Measurements from ENCODE around the gene ADAMTSL1.
"Not testable (repeated sequence)": the region's sequence is repeated elsewhere in the genome, so short reads cannot be mapped to it uniquely, and the experiment has no call there.

ADAMTSL1 gene

DNA sequence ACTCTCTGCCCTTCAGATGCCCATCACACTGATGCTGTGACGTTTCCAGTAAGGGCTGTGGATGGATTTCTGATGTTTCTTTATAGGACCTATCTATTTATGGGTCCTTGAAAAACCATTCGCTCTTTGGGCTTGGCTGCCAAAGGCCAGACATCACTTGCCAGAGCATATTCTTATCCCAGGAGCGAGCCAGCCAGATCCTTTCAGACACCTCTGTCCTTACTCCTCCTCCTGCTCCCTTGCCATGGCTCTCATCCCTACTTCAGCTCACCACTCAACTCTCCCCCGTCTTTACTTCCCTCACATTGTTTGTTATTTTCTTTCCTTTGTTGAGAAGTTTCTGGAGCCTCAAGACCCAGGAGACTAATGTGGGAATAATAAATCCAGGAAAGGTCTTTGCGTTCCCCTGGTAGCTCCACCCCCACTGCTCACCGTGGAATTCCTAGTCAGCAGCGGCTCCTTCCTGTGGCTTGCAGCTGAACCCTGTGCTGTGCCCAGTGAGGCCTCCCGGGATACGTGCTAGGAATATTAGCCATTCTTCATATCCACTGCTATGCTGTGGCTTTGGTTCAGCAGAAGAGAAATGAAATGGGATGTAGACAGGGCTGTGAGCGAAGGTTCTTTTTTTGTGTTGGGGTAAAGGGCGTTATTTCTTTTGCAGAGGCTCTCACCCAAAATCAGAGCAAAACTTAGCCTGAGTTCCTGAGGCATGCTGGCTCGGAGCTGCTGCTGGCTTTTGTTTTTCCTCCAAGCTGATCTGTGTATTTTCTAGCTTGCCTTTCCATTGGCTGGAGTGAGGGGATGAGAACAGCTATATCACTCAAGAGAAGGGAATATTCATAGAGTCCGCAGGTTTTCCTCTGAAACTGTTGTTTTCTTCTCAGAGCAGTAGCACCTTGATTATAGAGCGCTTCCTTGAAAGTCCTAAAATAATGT is 387.9 kb downstream of the ADAMTSL1 start:
- peak; percentile 87 for DNase-seq (ENCODE audit: low read depth, low spot score)

DNA sequence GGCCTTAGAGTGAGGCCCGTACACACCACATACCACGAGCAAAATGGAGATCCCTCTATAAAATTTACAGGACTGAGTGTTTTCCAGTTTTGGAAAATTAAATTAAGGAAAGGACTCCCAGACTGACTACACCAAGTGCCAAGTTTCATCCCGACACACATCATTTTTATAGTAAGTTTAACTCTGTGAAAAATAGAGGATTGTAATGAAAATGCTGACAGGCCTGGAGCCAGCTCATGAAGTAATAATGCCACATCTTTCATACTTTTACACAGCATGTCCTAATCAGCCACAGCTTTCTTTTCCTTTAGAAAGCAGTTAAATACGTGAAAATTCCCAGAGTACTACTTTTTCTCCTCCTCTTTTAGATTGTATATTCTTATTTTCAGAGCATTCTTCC is 389.8 kb downstream of the ADAMTSL1 start:
- no peak for DNase-seq (ENCODE audit: low read depth, low spot score)

DNA sequence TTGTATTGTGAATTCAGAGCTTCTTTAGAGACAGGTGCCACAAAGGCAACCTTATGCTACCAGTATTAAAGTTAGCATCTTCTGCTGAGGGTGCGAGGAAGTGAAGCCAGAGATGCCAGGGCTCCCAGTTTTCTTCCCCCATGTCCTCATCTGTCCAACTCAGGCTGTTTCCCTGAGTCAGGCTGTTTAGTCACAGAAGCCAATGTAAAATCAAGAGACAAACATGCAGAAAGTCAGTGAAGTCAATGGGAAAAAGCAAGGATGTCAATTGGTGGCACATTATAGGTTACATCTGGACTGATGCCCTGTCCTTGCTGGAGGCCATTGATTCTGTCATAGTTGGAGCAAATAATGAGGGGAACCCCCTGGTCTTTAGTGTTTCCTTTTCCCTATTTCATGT is 390.6 kb downstream of the ADAMTSL1 start:
- DNase-seq (ENCODE audit: low read depth, low spot score), result no peak

DNA sequence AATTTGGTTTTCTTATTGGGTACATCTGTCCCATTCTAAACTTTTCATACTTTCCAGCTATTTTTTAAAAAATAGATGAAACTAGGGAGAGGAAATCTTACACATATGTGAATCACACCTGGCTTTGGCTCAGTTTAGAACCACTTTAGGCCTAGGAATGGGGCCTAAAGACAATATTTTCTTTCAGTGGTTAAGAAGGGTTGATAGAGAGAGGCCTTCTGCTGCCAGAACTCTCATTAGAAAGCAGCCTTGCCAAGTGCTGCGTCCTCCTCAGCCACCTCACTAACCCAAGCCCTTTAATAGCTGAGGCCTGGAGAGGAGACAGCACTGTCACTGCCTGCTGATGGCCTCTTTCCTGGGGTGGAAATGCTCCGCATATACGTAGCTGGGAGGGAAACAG is 391.6 kb downstream of the ADAMTSL1 start:
- peak; percentile 49 for DNase-seq (ENCODE audit: low read depth, low spot score)

DNA sequence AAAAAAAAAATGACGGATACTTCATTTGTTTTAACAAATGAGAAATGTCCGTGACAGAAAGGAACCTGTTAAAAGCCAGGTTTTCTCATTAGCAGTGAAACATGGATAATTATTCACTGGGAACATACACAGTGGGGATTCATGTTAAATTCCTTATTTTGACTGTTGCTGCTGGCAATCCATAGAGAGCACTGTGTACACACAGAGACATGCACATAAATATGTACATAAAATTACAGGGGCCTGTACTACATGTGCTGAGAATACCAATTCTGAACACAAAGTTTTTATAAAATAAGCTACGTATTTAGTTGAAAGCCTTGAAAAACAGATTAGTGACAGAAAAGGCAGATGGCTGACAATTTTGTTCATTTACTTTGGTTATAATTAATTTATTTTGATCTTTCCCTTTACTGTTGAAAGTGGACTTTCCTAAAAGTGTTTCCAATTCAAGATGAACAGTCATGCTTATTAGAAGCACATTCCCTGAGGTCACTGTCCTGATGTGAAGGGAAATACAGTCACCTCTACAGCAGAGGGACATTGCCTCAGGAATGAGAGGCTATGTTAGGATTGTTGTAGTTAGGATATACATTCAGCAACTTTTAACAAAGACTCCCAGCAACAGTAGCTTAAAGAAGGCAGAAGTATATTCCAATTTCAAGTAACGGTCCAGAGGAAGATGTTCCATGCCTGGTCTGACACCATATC is 392.3 kb downstream of the ADAMTSL1 start:
- no peak for DNase-seq (ENCODE audit: low read depth, low spot score)

DNA sequence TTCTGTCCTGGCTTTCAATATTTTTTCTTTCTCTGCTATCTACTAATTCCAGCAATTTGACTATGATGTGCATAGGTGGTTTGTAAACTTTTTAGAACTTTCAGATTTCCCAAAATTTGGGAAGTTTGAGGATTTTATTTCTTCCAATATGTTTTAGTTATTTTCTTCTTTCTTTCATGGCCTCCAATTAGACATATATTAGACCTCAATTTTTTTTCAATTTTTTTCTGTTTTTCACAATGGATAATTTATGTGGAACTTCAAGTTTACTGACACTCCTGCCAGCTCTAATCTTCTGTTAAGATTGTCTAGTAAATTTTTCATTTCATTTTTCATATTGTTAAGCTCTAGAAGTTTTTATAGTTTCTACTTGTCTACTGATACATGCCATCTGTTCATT is 395.8 kb downstream of the ADAMTSL1 start:
- no peak for DNase-seq (ENCODE audit: low read depth, low spot score)

DNA sequence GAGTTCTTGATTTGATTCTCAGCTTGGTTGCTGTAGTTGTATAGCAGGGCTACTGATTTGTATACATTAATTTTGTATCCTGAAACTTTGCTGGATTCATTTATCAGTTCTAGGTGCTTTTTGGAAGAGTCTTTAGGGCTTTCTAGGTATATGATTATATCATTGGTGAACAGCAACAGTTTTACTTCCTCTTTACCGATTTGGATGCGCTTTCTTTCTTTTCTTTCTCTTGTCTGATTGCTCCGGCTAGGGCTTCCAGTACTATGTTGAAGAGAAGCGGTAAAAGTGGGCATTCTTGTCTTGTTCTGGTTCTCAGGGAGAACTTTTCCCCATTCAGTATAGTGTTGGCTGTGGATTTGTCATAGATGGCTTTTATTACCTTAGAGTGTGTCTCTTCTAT is 400.1 kb downstream of the ADAMTSL1 start:
- no peak for DNase-seq (ENCODE audit: low read depth, low spot score)

DNA sequence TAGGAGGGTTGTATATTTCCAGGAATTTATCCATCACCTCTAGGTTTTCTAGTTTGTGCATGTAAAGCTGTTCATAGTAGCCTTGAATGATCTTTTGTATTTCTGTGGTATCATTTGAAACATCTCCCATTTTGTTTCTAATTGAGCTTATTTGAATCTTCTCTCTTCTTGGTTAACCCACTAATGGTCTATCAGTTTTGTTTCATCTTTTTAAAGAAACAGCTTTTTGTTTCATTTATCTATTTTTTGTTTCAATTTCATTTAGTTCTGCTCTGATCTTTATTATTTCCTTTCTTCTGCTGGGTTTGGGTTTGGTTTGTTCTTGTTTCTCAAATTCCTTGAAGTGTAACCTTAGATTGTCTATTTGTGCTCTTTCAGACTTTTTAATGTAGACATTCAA is 401.0 kb downstream of the ADAMTSL1 start:
- not testable (repeated sequence) for DNase-seq (ENCODE audit: low read depth, low spot score)

DNA sequence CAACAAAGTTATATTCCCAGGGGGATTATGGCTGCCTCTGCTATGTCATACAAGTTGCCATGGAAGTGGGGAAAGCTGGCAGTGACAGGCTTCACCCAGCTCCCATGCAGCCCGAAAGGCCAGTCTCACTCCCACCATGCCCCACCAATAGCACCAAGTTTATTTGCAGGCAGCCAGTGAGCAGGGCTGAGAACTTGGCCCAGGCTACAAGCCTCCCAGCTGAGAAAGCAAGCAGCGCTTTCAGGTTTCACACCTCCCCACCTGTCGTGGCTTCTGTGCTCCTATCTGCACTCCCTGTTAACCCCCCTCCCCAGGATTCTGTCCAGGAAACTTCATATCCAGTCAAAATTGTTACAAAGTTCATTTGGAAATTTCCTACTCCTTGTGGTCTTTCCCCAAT is 404.0 kb downstream of the ADAMTSL1 start:
- DNase-seq (ENCODE audit: low read depth, low spot score), result no peak

DNA sequence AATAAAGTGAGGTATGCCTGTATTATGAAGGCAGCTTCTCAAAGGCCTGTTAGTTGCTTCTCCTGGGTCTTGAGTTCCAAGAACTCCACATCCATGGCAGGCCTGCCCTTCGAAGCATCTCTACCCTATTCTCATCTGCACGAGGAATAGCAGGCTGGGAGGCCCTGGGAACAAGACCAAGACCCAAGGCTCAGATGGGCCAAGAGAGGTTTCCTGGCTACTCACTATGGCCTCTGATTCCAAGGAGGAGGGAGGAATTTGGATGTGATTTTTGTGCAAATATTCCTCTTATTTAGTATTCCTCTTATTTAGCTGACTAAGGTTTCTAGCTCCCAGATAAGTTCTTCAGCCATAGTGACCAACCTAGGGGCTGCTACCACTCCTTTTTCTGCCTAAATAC is 407.8 kb downstream of the ADAMTSL1 start:
- no peak for DNase-seq (ENCODE audit: low read depth, low spot score)

DNA sequence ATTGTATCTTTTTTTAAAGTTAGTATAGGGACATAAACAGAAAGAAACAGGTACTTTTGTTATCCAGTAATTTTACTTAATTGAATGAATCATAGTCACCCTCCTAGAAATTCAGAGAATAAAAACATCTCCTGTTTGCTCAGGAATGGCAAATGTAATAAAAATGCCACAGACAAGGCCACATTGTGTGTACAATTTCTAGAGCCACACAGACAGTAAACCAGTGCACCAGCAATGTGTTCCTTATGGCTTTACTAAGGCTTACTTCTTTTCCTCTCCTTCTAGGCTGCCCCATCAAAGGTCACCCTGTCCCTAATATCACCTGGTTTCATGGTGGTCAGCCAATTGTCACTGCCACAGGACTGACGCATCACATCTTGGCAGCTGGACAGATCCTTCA is 413.6 kb downstream of the ADAMTSL1 start:
- peak; percentile 21 for DNase-seq (ENCODE audit: low read depth, low spot score)

DNA sequence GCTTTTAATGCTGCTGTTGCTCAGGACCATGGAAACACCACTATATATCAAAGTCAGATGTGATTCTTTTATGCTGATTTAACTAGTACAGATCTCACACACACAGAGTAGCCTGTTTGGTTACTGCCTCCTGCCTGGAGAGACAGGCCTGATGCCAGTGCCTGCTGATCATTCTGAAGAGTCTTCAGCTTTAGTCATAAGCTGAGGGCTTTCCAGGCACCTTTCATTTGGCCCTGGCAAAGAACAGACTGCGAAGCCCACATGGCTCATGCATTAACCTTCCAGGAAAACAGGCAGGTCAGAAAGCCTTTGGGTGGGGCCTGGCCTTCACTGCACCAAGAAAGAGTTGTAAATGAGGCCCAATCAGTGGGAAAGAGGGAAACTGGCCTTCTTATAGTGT is 414.3 kb downstream of the ADAMTSL1 start:
- DNase-seq (ENCODE audit: low read depth, low spot score), result peak; percentile 67

DNA sequence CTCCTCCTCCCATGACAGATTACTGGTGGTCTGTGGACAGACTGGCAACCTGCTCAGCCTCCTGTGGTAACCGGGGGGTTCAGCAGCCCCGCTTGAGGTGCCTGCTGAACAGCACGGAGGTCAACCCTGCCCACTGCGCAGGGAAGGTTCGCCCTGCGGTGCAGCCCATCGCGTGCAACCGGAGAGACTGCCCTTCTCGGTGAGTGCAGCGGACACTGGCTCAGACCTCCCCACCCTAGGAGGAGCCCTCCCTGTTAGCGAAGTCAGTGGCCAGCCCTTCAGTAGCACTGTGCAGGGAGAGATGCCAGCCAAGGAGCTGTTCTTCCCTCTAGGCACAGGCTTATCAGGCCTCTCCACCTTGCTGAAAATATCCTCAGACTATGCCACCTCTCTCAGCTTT is 415.6 kb downstream of the ADAMTSL1 start:
- no peak for DNase-seq (ENCODE audit: low read depth, low spot score)

DNA sequence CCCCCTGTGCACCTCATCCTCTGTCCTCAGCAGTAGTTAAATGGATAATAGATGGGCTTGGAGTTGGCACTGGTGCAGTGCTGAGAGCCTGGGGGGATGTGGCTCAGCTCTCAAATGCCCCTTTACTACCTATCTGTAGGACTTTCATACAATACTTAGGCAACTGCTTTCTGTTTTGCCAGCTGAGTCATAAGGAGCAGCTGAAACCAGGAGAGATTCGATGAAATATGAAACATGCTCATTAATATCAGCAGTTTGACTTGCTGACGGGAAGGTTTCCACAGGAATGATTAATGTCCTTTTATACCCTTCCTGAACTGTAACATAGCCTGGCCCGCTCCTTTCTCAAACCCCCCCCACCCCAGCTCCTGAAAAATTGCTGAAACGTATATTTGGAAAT is 416.4 kb downstream of the ADAMTSL1 start:
- DNase-seq (ENCODE audit: low read depth, low spot score), result peak; percentile 28

DNA sequence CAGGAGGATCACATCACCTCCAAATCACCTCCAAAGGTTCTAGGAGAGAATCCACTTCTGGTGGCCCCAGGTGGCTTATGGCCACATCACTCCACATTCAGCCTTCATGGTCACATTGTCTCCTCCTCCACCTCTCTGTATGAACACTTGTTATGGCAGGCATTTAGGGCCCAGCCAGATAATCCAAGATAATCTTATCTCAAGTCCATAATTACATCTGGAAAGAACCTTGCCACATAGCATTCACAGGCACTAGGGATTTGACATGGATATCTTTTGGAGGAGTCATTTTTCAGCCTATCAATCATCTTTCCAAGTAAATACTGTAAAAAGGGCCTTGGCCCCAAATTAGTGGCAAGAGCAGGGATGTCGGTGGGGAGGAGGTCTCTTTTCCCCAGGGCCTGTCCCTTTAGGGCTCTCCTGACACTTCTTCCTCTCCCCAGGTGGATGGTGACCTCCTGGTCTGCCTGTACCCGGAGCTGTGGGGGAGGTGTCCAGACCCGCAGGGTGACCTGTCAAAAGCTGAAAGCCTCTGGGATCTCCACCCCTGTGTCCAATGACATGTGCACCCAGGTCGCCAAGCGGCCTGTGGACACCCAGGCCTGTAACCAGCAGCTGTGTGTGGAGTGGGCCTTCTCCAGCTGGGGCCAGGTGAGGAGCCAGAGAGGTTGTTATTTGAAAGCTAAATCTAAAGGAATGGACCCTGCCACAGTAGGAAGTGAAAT is 418.2 kb downstream of the ADAMTSL1 start:
- no peak for DNase-seq (ENCODE audit: low read depth, low spot score)

DNA sequence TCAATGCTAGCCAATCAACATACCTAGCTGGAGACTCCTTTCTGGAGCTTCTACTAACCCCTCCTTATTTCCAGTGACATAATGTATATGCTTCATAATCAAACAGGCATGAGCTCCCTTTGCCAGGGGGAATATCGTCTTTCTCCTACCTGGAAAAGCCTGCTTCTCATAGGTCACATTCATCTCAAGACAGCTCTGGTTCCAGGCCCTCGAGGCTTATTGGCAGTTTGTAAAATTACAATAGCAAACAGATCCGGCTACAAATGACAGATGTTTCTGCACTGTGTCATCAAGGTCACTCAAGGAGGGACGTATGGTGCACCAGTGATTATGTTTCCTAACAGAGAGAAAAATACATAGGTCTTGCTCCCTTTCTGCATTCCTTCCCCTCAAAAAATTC is 419.1 kb downstream of the ADAMTSL1 start:
- no peak for DNase-seq (ENCODE audit: low read depth, low spot score)

DNA sequence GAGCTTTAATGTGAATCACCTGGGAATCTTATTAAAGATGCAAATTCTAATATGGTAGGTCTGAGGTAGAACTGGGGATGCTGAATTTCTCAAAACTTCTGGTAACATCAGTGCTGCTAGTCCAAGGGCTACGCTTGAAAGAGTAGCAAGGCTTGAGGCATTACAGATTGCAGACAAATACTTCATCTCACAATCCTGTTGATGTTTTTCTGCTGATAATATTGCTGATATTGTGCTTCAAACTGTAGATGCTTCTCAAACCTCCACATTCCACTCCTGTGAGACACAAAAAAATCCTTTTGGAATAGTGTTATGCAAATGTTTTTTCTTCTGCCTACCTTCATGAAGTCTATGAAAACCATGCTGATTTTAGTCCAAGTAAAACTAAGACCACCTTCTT is 419.5 kb downstream of the ADAMTSL1 start:
- DNase-seq (ENCODE audit: low read depth, low spot score), result peak; percentile 29

DNA sequence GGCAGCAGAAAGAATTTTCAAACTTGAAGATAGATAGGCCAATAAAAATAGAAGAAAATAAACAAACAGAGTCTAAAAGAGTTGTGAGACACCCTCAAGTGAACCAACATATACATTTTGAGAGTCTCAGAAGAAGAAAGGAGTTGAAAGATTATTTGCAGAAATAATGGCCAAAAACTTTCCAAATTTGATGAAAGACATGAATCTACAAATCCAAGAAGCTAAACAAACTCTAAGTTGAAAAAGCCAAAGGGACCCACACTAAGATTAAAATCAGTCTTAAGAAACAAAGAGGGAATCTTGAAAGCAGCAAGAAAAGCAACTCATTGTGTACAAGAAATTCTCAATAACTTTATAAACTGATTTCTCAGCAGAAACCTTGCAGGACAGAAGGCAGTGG is 422.1 kb downstream of the ADAMTSL1 start:
- no peak for DNase-seq (ENCODE audit: low read depth, low spot score)

DNA sequence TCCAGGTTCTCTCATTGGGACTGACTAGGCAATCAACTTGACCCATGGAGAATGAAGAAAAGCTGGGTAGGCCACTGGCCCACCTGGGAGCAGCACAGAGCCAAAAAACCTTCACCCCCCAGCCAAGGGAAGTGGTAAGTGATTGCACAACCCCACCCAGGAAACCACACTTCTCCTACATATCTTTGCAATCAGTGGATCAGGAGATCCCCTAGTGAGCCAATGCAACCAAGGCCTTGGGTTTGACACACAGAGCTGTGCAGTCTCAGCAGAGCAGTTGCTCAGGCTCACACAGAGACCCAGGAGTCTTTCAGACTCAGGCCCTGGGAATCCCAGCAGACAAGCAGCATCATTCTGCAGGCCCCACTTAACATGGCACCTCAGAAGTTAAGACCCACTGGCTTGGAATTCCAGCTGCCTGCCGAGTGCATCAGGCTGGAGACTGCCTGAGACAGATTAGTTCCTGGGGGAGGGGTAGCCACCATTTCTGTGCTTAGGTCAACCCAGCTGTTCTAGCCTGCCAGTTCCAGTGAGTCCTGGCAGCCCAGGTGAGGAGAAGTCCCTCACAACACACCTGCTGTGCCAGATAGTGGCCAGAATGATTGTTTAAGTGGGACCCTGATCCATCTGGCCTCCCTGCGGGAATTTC is 422.7 kb downstream of the ADAMTSL1 start:
- DNase-seq (ENCODE audit: low read depth, low spot score), result no peak

DNA sequence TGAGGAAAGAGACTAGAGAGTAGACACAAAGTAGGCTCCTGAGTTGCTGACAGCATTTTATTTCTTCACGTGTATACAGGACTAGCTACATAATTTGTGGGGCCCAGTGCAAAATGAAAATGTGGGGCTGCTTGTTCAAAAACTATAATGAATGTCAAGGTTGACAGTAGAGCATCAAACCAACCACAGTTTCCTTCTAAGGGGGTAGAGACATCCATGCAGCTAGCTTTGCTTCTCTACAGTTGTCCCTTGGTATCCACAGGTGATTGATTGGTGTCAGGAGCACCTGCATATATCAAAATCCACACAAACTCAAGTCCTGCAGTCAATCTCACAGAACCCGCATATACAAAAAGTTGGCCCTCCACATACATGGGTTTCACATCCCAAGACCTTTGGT is 429.5 kb downstream of the ADAMTSL1 start:
- no peak for DNase-seq (ENCODE audit: low read depth, low spot score)

DNA sequence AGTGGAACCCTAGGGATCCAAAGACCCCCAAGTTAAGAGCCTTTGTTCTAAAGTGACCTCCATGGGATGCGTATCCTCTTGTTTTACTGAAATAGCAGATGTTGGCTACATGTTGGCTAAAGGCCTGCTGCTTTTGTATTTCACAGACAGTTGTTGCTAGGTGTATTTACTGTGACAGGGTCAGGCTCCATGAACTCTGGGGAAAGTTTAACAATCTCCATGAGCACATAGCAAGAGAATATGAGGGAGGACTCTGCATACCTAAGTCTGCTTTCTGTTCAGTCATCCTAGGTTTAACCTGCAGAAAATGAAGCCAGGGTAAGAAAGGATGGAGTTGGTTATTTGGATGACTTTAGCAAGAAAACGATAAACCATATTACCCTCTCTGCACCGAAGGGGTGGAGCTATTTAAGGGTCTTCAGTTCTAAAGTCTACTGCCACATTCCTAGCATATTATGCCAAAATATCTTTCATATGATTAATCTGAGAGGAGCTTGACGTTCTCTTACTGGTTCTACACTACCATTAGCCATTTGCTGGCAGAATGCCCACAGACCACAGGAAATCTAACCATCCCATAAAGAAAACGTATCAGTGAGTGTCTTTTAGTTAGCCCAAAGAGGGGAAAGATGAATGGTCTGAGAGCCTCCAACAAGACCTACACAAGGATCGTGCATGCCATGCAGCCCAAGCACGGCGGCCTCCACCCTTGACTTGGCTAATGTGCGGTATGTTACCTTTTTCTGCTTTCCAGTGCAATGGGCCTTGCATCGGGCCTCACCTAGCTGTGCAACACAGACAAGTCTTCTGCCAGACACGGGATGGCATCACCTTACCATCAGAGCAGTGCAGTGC is 431.3 kb downstream of the ADAMTSL1 start:
- DNase-seq (ENCODE audit: low read depth, low spot score), result peak; percentile 55
